Myocyte (in vitro differentiated cells): ENCODE measurements around the gene TAS2R13. TPM values are rescaled to one million over a fixed set of nuclear protein-coding genes. Genes with fewer than 3 reads are reported as not detected.

Experiments used
- DNase-seq: peaks from one replicate; pipeline ENCODE4 v3.0.0-alpha.2; 2012; ENCODE audit warnings: low read depth
- total RNA-seq: library from RNA; depleted of rRNA; stranded (reverse); fragments of >200 nt; gene quantifications from 2 replicates; pipeline ENCODE4 v1.2.3, GENCODE V29; 2014

Gene TAS2R13
- total RNA-seq, 1 donor from 2014 or later: 1.2 TPM

GRCh38 chr12:10873378-10873777, 36.0 kb downstream of the TAS2R13 start:
- peak; percentile 25 for DNase-seq

DNA sequence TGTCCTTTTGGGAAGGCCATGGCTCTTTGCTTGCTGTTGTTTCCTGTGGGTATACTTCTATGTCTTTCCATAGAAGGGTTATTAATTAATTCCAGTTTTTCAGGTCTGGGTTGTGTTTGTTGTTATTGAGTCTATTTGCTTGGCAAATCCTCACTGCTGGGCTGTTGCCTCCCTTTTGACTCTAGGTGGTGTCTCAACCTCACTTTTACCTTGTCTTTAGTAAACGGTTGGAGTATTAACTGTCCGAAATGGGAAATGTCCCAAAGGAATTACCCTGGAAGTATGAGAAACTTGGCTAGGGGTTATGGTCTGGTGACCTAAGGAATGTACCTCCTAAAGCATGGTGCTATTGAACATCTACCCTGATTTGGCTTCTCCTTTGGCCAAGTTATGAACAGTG, 42.0 kb downstream of the TAS2R13 start:
- DNase-seq: no peak

DNA sequence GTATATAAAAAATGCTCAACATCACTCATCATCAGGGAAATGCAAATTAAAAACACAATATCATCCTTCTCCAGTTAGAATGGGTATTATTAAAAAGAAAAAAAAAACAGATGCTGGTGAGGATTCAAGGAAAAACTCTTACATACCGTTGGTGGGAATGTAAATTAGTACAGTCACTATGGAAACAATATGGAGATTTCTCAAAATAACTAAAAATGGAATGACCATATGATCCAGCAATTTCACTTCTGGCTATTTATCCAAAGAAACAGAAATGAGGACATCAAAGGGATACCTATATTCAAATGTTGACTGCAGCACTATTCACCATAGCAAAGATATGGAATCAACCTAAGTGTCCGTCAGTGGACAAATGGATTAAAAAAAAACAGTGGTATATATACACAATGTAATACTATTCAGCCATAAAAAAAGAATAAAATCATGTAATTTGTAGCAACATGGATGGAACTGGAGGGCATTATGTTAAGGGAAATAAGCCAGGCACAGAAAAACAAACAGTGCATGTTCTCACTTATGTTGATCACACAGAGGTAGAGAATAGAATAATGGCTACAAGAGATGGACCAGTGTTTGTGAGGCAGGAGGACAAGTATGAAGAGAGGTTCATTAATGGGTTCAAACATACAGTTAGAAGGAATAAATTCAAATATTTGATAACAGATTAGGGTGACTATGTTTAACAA, 45.7 kb downstream of the TAS2R13 start:
- no peak for DNase-seq

- DNase-seq: no peak
Measured at GRCh38 chr12:10861366-10861765, 48.0 kb downstream of the TAS2R13 start.

Other genes starting within 250 kb of the TAS2R13 start
- gene STYK1, start 235.5 kb downstream of the TAS2R13 start, total RNA-seq: 3.7 and 3.8 TPM in 2 replicates
- 202 and 228 TPM in 2 replicates for gene YBX3, start 186.2 kb downstream of the TAS2R13 start, total RNA-seq
- gene TAS2R7, start 106.9 kb downstream of the TAS2R13 start, total RNA-seq: not detected in 2 replicates
- 0.21 TPM in 1 of 2 replicates, not detected in the other for gene TAS2R8, start 102.3 kb downstream of the TAS2R13 start, total RNA-seq
- not detected in 2 replicates for gene TAS2R9, start 99.4 kb downstream of the TAS2R13 start, total RNA-seq
- 0.75 and 3.2 TPM in 2 replicates for gene TAS2R10, start 83.2 kb downstream of the TAS2R13 start, total RNA-seq
- gene PRR4, start 60.1 kb downstream of the TAS2R13 start, total RNA-seq: 0.43 and 1.7 TPM in 2 replicates
- gene PRH1, start 25.3 kb downstream of the TAS2R13 start, total RNA-seq: 8.9 and 9.4 TPM in 2 replicates
- gene PRH2, start 19.7 kb upstream of the TAS2R13 start, total RNA-seq: not detected in 2 replicates
- gene TAS2R14, start 29.7 kb upstream of the TAS2R13 start, total RNA-seq: 0.99 and 2.5 TPM in 2 replicates
- 0.62 and 1.5 TPM in 2 replicates for gene TAS2R50, start 77.3 kb upstream of the TAS2R13 start, total RNA-seq
- 0.68 and 2.1 TPM in 2 replicates for gene TAS2R20, start 88.7 kb upstream of the TAS2R13 start, total RNA-seq
- gene TAS2R19, start 113.1 kb upstream of the TAS2R13 start, total RNA-seq: 1.7 and 2.0 TPM in 2 replicates
- 0.99 and 2.2 TPM in 2 replicates for gene TAS2R31, start 121.8 kb upstream of the TAS2R13 start, total RNA-seq
- 0.62 TPM in 1 of 2 replicates, not detected in the other for gene TAS2R46, start 152.7 kb upstream of the TAS2R13 start, total RNA-seq
- gene TAS2R43, start 182.8 kb upstream of the TAS2R13 start, total RNA-seq: 0.48 TPM in 1 of 2 replicates, not detected in the other
- gene TAS2R30, start 225.1 kb upstream of the TAS2R13 start, total RNA-seq: 1.1 and 1.5 TPM in 2 replicates